Stimulated activated CD4-positive, alpha-beta T cell treated with anti-CD3 and anti-CD28 coated beads, Interleukin-2, amount 100 ng/mL, for 48 hours (primary cell): ENCODE results near the gene AP2A2.

Experiments
- DNase-seq, 2 donors: peaks; one replicate each; pipeline ENCODE4 v3.0.0-alpha.2; 2020

Gene AP2A2

DNA sequence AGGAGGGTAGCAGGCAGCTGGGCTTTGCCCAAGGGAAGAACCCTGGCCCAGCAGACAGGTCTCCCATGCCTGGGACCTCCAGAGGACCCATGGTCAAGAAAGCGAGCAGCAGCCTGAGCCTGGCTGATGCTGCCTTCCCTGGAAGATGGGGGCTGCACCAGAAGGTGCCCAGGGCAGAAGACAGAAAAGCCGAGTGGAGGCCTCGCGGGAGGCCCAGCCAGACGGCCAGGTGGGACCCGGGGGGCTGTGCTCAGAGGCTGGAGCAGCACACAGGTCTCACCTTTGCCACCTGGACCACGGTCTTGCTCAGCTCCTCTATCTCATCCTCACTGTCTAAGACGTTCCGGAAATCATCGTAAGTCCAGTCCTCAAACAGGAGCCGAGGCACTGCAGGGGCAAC is 25.9 kb upstream of the AP2A2 start:
- DNase-seq = no peak

GRCh38 chr11:900545-900944 is 25.1 kb upstream of the AP2A2 start:
- no peak for DNase-seq

DNA sequence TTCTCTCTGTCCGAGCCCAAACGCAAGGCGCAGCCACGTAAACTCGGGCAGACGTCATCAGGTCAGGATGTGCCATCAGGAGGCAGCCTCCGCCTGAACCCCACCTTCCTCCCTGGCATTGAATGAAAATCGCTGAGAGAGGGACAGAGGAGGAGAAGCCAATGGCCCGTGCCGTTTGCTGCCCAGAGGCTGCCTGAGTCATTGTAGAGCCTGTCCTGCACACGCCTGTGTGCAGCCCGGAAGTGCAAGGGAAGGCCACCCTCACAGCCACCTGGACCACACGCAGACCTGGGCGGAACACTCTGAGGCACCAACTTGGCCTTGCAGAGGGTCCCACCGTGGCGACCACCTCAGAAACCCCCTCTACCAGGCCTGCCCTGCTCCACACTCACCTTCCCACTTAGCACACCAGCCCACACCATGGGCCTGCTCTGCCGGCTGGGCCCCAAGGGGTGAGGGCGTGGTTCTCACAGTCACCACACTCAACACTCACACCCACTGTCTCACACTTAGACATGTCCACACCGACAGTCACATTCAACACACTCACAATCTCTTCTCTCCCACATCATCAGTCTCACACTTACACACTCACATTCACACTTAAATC is 24.1 kb upstream of the AP2A2 start:
- no peak for DNase-seq

DNA sequence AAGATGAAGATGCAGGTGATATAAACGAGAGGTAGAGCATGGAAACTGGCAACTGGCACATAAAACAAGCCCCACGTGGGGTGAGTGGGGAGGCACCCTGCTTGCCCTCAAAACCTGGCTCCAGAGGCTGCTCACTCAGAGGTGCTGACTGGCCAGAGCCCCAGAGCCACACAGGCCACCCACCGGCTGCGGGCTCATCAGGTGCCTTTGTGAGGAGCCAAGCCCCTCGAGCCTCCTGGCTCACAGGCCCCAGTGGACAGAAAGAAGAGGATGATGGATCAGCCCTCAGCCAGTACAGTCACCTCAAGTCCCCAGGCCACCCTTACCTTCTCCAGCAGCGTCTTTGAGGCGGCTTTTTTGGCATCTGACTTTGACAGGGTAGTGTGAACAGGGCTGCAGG is 21.3 kb upstream of the AP2A2 start:
- no peak for DNase-seq

GRCh38 chr11:905952-906351 is 19.7 kb upstream of the AP2A2 start:
- DNase-seq = no peak

- no peak for DNase-seq
Measured at GRCh38 chr11:907668-908067, 18.0 kb upstream of the AP2A2 start.

- no peak for DNase-seq
Measured at GRCh38 chr11:908273-908672, 17.4 kb upstream of the AP2A2 start.

DNA sequence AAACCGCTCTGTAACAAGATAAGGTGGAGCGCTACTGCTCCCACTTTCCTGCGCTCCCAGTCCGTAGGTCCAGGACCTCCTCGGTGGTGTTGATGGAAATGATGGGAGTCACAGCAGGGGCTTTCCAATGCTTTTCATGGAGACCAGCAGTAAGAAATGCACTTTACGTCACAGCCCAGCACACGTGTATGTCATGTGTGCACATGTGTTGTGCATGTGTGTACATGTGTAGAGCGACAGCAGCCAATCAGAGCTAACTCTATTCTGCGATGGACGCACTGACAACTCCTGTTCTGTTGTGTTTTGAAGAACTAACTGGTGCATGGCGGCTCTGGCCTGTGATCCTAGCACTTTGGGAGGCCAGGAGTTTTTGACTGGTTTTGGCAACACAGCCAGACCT is 16.3 kb upstream of the AP2A2 start:
- no peak for DNase-seq

DNA sequence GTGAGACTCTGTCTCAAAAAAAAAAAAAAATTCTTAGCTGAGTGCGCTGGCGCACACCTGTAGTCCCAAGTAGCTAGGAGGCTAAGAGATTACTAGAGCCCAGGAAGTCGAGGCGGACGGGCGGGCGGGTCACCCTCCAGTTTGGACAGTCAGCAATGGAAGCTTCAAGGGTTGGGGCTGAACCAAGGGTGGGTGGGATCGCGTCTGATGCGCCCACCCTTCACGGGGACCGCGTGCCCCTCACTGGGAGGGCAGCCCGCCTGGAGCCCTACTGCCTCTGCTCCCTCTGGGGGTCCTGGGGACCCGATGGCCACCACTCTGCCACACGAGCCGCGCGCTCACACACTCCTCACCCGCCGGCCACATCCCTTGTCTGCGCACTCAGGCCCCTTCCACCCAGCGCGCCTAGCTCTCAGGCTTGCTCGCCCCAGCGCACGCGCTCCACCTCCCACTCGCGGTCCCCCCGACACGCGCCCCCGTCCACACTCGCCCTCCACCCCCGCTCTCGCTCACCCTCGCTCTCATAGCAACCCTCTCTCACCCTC is 15.6 kb upstream of the AP2A2 start:
- DNase-seq = no peak

DNA sequence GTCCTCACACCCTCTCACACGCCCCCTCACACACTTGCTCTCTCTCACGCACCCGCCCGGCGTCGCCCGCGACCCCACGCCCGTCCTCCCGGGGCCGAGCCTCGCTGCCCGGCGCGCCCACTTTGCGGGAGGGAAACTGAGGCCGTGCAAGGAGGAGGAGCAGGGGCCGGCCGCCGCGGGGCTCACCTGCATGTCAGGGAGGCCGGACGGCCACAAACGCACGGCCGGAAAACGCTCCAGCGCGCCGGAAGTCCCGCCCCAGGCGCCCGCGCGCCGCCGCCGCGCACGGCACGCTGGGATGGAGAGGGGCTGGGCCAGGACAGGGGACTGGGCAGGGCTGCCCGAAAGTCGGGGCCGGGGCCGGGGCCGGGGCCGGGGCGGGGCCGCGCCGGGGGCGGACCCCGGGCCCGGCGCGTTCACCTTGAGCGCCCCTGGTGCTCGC is 15.1 kb upstream of the AP2A2 start, which contains the start of gene CHID1:
TSS of gene CHID1 (minus strand) at position 222 of the 442 bp plus-strand sequence. CDS start 5,994 bp downstream, outside the sequence.
- peak; percentile 86 for DNase-seq

- DNase-seq = peak; percentile 33 to 36
Measured at GRCh38 chr11:911031-911889, 14.4 kb upstream of the AP2A2 start.

GRCh38 chr11:911890-912219 is 13.8 kb upstream of the AP2A2 start:
- no peak for DNase-seq

- DNase-seq = no peak
Measured at GRCh38 chr11:912266-912665, 13.4 kb upstream of the AP2A2 start.

- no peak for DNase-seq
Measured at GRCh38 chr11:913043-913442, 12.6 kb upstream of the AP2A2 start.

- no peak for DNase-seq
Measured at GRCh38 chr11:914204-914603, 11.5 kb upstream of the AP2A2 start.

- DNase-seq = no peak
Measured at GRCh38 chr11:914747-915501, 10.7 kb upstream of the AP2A2 start.

GRCh38 chr11:917426-917825 is 8.2 kb upstream of the AP2A2 start:
- no peak for DNase-seq

DNA sequence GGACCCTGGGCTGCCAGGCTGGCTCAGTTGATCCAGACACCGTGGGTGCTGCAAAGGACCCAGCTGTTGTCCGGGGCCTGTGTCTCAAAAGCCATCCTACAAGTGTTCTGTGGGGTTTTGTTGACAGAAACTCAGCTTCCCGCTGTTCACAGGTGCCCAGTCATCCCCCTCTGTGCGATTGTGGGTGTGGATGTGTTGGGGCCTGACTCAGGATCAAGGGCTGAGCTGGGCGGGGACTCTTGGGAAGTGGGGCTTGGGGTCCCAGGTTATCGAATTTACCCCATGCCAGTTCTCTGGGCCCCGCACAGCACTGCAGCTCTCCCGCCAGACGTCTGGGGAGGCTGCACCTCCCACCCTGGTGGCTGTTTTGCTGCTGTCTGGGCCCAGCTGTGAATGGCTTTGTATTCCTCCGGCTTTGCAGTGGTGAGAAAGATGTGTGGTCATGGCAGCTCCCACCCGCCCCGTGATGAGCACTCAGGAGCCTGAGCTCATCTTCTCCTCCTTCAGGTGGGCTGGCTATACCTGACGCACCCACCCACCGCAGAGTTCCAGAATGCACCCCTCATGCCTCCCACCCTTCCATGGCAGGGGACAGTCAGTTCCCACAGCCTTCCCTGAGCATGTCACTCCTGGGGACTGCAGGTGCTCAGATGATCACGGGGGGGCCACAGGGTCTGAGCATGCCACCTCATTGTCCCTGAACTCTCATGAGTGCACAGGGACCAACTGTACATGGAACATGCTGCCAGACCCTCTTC is 3.6 kb upstream of the AP2A2 start:
- DNase-seq = no peak

DNA sequence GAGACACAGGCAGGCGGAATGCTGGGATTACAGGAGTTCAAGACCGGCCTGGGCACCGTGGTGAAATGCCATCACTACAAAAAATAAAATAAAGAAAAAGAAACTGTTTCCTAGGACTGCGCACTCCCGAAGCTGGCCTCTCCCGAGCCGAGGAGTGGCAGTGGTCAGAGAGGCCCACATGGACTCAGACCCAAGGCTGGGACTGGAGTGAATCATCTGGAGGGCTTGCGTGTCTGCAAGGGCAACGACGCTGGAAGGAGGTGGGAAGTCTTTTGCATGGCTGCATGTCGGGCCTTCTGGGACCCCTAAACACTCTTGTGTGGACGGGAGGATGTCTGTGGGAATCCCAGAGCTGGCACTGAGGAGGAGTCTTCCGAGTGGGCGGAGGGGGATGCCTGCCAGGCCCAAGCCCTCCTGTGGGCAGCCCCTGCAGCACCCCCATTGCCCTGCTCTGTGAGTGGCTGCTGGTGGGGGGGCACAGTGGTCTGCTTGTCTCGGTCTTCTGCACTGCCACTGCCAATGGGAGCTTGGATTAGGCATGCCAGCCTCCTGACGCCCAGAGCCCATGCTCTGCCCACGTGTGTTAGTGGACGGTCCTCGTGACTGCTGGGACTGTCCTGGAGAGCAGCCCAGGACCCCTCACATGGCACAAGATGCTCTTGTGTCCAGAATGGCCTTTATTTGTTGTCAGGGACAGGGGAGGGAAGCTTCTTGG is 1.8 kb upstream of the AP2A2 start:
- DNase-seq = no peak

DNA sequence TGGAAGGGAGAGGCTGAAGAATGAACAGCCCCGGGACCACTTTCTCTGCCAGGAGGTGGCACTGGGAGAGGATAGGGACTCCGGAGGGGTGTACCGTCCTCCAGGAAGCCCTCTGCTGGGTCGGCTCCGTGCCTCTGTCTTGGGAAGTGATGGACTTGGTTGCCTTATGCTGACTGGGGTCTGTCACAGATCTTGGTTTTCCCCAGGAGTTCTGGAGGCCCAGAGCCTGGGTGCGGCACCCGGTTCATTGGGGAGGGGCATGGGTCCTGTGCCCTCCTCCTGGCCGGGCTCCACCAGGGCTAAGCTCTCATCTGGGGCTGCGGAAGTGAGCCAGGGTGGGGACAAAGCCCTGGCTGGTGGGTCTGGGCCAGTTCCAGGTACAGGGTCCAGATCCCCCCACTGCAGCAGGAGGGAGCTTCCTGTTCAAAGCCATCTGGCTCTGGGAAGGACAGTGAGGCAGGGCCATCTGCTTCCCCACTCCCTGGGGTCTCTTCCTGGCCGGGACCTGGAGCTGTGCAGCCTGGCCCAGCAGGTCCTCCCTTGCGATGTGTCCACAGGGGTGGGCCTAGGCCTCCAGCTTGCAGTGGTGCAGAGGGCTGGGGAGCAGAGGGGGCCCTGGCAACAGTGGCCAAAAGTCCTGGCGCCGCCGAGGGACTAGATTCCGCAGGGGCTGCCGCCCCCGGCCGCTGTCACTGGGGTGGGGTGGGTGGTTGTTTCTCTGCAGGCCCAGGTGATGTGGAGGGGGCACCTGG is 1.1 kb upstream of the AP2A2 start:
- DNase-seq = no peak

GRCh38 chr11:925158-925495 is 543 bp upstream of the AP2A2 start:
- no peak for DNase-seq
